Dedifferentiated amniotic fluid mesenchymal stem cell (primary cell): ENCODE measurements around the gene RUBCNL.
"Not testable (repeated sequence)": the region's sequence is repeated elsewhere in the genome, so short reads cannot be mapped to it uniquely, and the experiment has no call there.

Experiments
- DNase-seq: peaks from one replicate; pipeline ENCODE4 v3.0.0-alpha.2; 2016; ENCODE audit errors: extremely low spot score

Gene RUBCNL

GRCh38 chr13:46387064-46387851, at the start of gene RUBCNL:
RUBCNL (minus strand) TSS chr13:46387252; CDS start chr13:46372475, 14,777 bp downstream.
- no peak for DNase-seq

GRCh38 chr13:46429558-46429957, 42.5 kb upstream of the RUBCNL start:
- DNase-seq = not testable (repeated sequence)

GRCh38 chr13:46405457-46405856, 18.4 kb upstream of the RUBCNL start:
- DNase-seq = no peak

GRCh38 chr13:46404733-46405100, 17.7 kb upstream of the RUBCNL start:
- no peak for DNase-seq

- DNase-seq = no peak
Measured at GRCh38 chr13:46403851-46404732, 17.0 kb upstream of the RUBCNL start.

GRCh38 chr13:46402178-46402577, 15.1 kb upstream of the RUBCNL start:
- no peak for DNase-seq

GRCh38 chr13:46401432-46401831, 14.4 kb upstream of the RUBCNL start:
- DNase-seq = no peak

GRCh38 chr13:46396341-46396740, 9.3 kb upstream of the RUBCNL start:
- DNase-seq = no peak

- no peak for DNase-seq
Measured at GRCh38 chr13:46392967-46393366, 5.9 kb upstream of the RUBCNL start.

GRCh38 chr13:46389457-46390451, 2.7 kb upstream of the RUBCNL start:
- no peak for DNase-seq

GRCh38 chr13:46388846-46389245, 1.8 kb upstream of the RUBCNL start:
- DNase-seq = no peak

- no peak for DNase-seq
Measured at GRCh38 chr13:46388308-46388707, 1.3 kb upstream of the RUBCNL start.

- no peak for DNase-seq
Measured at GRCh38 chr13:46386392-46387063, 524 bp downstream of the RUBCNL start.

- DNase-seq = no peak
Measured at GRCh38 chr13:46385946-46386345, 1.1 kb downstream of the RUBCNL start.

GRCh38 chr13:46383383-46383782, 3.7 kb downstream of the RUBCNL start:
- DNase-seq = no peak

GRCh38 chr13:46382224-46382623, 4.8 kb downstream of the RUBCNL start:
- DNase-seq = no peak

- DNase-seq = no peak
Measured at GRCh38 chr13:46380242-46380641, 6.8 kb downstream of the RUBCNL start.

- no peak for DNase-seq
Measured at GRCh38 chr13:46379611-46380010, 7.4 kb downstream of the RUBCNL start.

GRCh38 chr13:46378411-46378810, 8.6 kb downstream of the RUBCNL start:
- no peak for DNase-seq

GRCh38 chr13:46377554-46377953, 9.5 kb downstream of the RUBCNL start:
- DNase-seq = no peak

GRCh38 chr13:46374710-46375109, 12.3 kb downstream of the RUBCNL start:
- DNase-seq = no peak
